Measurements from ENCODE around the gene ACTR1A. TPM values are rescaled to one million over a fixed set of nuclear protein-coding genes. Genes with fewer than 3 reads are reported as not detected.

Gene ACTR1A
- total RNA-seq, 1 donor from 2014 or later: 66.8 TPM

GRCh38 chr10:102433619-102434046 lies 68.9 kb downstream of the ACTR1A start:
- Histone ChIP-seq H3K9ac (ENCODE audit: low read depth in 1 of 3, low read length in 3 of 3) (no peak overlapping the region), H3K9me3 (ENCODE audit: control insufficient read depth in 3 of 3, low read length in 3 of 3) (no peaks in the 10 kb centered on the region), H3K4me1 (ENCODE audit: control insufficient read depth in 3 of 3, insufficient read depth in 3 of 3, low read length in 3 of 3) (peaks cover 12 to 21% (median 20%) of the 10 kb centered on the region in 3 donors), H3K4me3 (ENCODE audit: low read length in 3 of 3) (no peak overlapping the region), H3K36me3 (ENCODE audit: control insufficient read depth in 3 of 3, insufficient read depth in 3 of 3, low read length in 3 of 3) (peaks cover 0 to 3% (median 0%) of the 10 kb centered on the region in 3 donors), H3K27me3 (ENCODE audit: control insufficient read depth in 3 of 3, insufficient read depth in 3 of 3, low read length in 3 of 3) (peaks cover 6 to 23% (median 11%) of the 10 kb centered on the region in 3 donors), H3K27ac (ENCODE audit: low read depth, low read length) (no peak overlapping the region)

GRCh38 chr10:102432162-102432950 lies 70.2 kb downstream of the ACTR1A start, which contains the start of gene CUEDC2:
Gene CUEDC2 (minus strand): TSS chr10:102432574. CDS start chr10:102425188, 7,386 bp downstream.
- peak within 1 kb of the TSS; percentile 93 to 96 (median 93) for H3K9ac ChIP-seq (ENCODE audit: low read depth in 1 of 3, low read length in 3 of 3)
- H3K4me3 ChIP-seq (ENCODE audit: low read length in 3 of 3): peak within 1 kb of the TSS; percentile 96 to 99 (median 98)
- H3K9me3 ChIP-seq (ENCODE audit: control insufficient read depth in 3 of 3, low read length in 3 of 3): no peaks in the 10 kb centered on the region
- peaks cover 12 to 21% (median 20%) of the 10 kb centered on the region in 3 donors for H3K4me1 ChIP-seq (ENCODE audit: control insufficient read depth in 3 of 3, insufficient read depth in 3 of 3, low read length in 3 of 3)
- peaks cover 6 to 22% (median 11%) of the 10 kb centered on the region in 3 donors for H3K27me3 ChIP-seq (ENCODE audit: control insufficient read depth in 3 of 3, insufficient read depth in 3 of 3, low read length in 3 of 3)
- H3K36me3 ChIP-seq (ENCODE audit: control insufficient read depth in 3 of 3, insufficient read depth in 3 of 3, low read length in 3 of 3): peaks cover 0 to 3% (median under 1%) of the 10 kb centered on the region in 3 donors
- H3K27ac ChIP-seq (ENCODE audit: low read depth, low read length): peak within 1 kb of the TSS; percentile 74

GRCh38 chr10:102431452-102432124 lies 70.9 kb downstream of the ACTR1A start:
- no peaks in the 10 kb centered on the region for H3K9me3 ChIP-seq (ENCODE audit: control insufficient read depth in 3 of 3, low read length in 3 of 3)
- H3K36me3 ChIP-seq (ENCODE audit: control insufficient read depth in 3 of 3, insufficient read depth in 3 of 3, low read length in 3 of 3): peaks cover 3% of the 10 kb centered on the region in 3 donors
- peaks cover 12 to 21% (median 20%) of the 10 kb centered on the region in 3 donors for H3K4me1 ChIP-seq (ENCODE audit: control insufficient read depth in 3 of 3, insufficient read depth in 3 of 3, low read length in 3 of 3)
- H3K27me3 ChIP-seq (ENCODE audit: control insufficient read depth in 3 of 3, insufficient read depth in 3 of 3, low read length in 3 of 3): peaks cover 6 to 20% (median 11%) of the 10 kb centered on the region in 3 donors
- peak overlapping the region; percentile 74 for H3K27ac ChIP-seq (ENCODE audit: low read depth, low read length)
- H3K4me3 ChIP-seq (ENCODE audit: low read length in 3 of 3): peak overlapping the region; percentile 96 to 99 (median 98)
- peak overlapping the region; percentile 93 to 96 (median 93) for H3K9ac ChIP-seq (ENCODE audit: low read depth in 1 of 3, low read length in 3 of 3)

- Histone ChIP-seq H3K9me3 (ENCODE audit: control insufficient read depth in 3 of 3, low read length in 3 of 3) (no peaks in the 10 kb centered on the region), H3K4me3 (ENCODE audit: low read length in 3 of 3) (no peak overlapping the region)
Measured at GRCh38 chr10:102429468-102429867, 73.0 kb downstream of the ACTR1A start.

More at GRCh38 chr10:102429468-102429867, 73.0 kb downstream of the ACTR1A start:
- H3K36me3 ChIP-seq (ENCODE audit: control insufficient read depth in 3 of 3, insufficient read depth in 3 of 3, low read length in 3 of 3): peaks cover 4 to 8% (median 7%) of the 10 kb centered on the region in 3 donors
- H3K9ac ChIP-seq (ENCODE audit: low read depth in 1 of 3, low read length in 3 of 3): no peak overlapping the region
- no peak overlapping the region for H3K27ac ChIP-seq (ENCODE audit: low read depth, low read length)
- peaks cover 10 to 14% (median 13%) of the 10 kb centered on the region in 3 donors for H3K4me1 ChIP-seq (ENCODE audit: control insufficient read depth in 3 of 3, insufficient read depth in 3 of 3, low read length in 3 of 3)
- H3K27me3 ChIP-seq (ENCODE audit: control insufficient read depth in 3 of 3, insufficient read depth in 3 of 3, low read length in 3 of 3): peaks cover 3 to 10% (median 5%) of the 10 kb centered on the region in 3 donors

Small RNA genes within 50 kb of the gene (small RNA-seq; reads per million reads assigned to genes)
- gene MIR146B: 500 reads per million, percentile 98 among the genes with 10 or more reads in this experiment

Other genes with a start within 250 kb of the ACTR1A start
- 11.0 TPM for gene NFKB2, start 107.0 kb downstream of the ACTR1A start, total RNA-seq
- 3.7 TPM for gene PSD, start 83.9 kb downstream of the ACTR1A start, total RNA-seq
- 3.1 TPM for gene FBXL15, start 81.9 kb downstream of the ACTR1A start, total RNA-seq
- gene CUEDC2, start 70.1 kb downstream of the ACTR1A start, total RNA-seq: 31.3 TPM
- gene C10orf95, start 51.2 kb downstream of the ACTR1A start, total RNA-seq: not detected
- gene SUFU, start 1.3 kb upstream of the ACTR1A start, total RNA-seq: 4.2 TPM
- 44.4 TPM for gene TRIM8, start 141.8 kb upstream of the ACTR1A start, total RNA-seq
- 5.2 TPM for gene ARL3, start 211.7 kb upstream of the ACTR1A start, total RNA-seq
- gene SFXN2, start 211.9 kb upstream of the ACTR1A start, total RNA-seq: 4.2 TPM
- gene WBP1L, start 241.2 kb upstream of the ACTR1A start, total RNA-seq: 24.0 TPM